Fibroblast of mammary gland (primary cell): ENCODE measurements around the gene CNKSR1.

Experiments
- DNase-seq: peaks from one replicate; pipeline ENCODE4 v3.0.0-alpha.2; 2010; ENCODE audit warnings: low read depth
- H3K4me3 ChIP-seq: 2 replicates; pipeline ENCODE4 v1.5.1; 2011; ENCODE audit warnings: low read depth, mild to moderate bottlenecking, low read length, moderate library complexity; ENCODE audit not compliant: control insufficient read depth
- CTCF ChIP-seq: conservative IDR thresholded peaks from 2 replicates; pipeline ENCODE4 v1.5.1; 2011; ENCODE audit warnings: low read depth, low read length, inconsistent platforms; ENCODE audit not compliant: control insufficient read depth, insufficient read depth

The CNKSR1 gene

GRCh38 chr1:26160527-26161414 lies 16.5 kb upstream of the CNKSR1 start:
- DNase-seq: no peak
- TF ChIP-seq CTCF: no peak
- H3K4me3 ChIP-seq: no peak overlapping the region

- peak; percentile 25 for DNase-seq
- peak overlapping the region; percentile 16 for H3K4me3 ChIP-seq
- no peak for TF ChIP-seq CTCF
These were observed 15.7 kb upstream of the CNKSR1 start for GRCh38 chr1:26161415-26162219.

- TF ChIP-seq CTCF: no peak
- peak; percentile 11 for DNase-seq
- peak overlapping the region; percentile 4 for H3K4me3 ChIP-seq
These were observed 15.0 kb upstream of the CNKSR1 start for GRCh38 chr1:26162220-26162709.

GRCh38 chr1:26163684-26164035 lies 13.6 kb upstream of the CNKSR1 start:
- no peak for TF ChIP-seq CTCF
- H3K4me3 ChIP-seq: no peak overlapping the region

GRCh38 chr1:26164036-26164860 lies 13.0 kb upstream of the CNKSR1 start:
- peak; percentile 9 for DNase-seq
- H3K4me3 ChIP-seq: peak overlapping the region; percentile 24
- TF ChIP-seq CTCF: no peak

More at GRCh38 chr1:26163684-26164035, 13.6 kb upstream of the CNKSR1 start:
- DNase-seq: no peak
